GM18951 (cell line): ENCODE data around the gene MADD.
A peak's percentile ranks its signal among the peaks of the same experiment; 100 is the strongest.

Experiments
- POLR2A ChIP-seq: IDR thresholded peaks from 4 replicates; pipeline ENCODE4 v1.6.1; 2011; ENCODE audit warnings: mild to moderate bottlenecking; ENCODE audit not compliant: insufficient read length, insufficient read depth; ENCODE audit errors: extremely low read depth
- in situ Hi-C: fragments of 300-500 bp; cut with MboI; formaldehyde crosslinking; loops from one replicate; pipeline ENCODE4 v1.12.0; 2022; ENCODE audit warnings: low sequenced_read_pairs, mixed read lengths, inconsistent platforms; ENCODE audit not compliant: unreplicated experiment

MADD gene

DNA sequence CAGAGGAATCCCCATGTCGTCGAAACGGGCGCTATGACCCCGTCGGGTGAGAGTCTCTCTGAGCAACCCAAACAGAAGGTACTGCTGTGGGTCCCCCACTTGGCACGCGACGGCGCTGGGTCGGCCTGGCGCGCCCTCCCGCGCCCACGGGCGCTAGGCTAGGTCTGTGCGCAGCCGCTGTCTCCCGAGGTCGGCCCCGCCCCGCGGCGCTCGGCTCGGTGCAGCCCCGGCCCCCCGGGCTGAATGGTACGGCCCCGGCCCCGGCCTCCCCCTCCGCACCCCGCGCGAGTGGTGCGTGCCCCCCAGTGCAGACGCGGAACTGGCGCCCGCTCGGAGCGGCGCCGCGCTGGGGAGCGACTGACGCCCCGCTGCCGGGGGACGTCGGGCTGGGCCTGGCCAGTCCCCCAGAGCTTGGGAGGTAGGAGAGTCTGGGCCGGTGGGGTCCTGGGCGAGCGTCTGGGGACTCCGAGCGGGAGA lies at the start of gene MADD:
Gene MADD, plus strand, starts transcription at position 305 of the 477 bp plus-strand sequence.
- in situ Hi-C loops, result no loop called here
- peak; percentile 88 for TF ChIP-seq POLR2A

DNA sequence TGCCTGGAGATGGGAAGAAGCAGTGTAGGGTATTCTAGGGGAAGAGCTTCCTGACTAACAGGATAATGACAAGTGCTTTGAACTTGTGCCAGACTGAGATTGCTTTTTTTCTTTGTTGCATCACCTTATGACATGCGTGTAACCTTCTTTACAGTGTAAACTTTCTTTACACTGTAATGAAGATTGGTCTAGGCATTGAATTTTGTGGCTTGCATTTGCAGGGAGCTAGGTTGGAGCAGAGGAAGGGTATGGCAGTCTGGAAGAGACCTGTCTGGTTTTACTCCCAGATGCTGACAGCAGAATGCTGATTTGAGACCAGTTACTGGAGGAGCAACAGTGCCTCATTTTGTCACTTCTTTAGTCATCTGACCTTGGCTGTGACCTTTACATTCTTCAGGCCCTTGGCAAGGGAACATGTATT lies 49.5 kb upstream of the MADD start:
- TF ChIP-seq POLR2A, result no peak
- in situ Hi-C loops, result no loop called here

DNA sequence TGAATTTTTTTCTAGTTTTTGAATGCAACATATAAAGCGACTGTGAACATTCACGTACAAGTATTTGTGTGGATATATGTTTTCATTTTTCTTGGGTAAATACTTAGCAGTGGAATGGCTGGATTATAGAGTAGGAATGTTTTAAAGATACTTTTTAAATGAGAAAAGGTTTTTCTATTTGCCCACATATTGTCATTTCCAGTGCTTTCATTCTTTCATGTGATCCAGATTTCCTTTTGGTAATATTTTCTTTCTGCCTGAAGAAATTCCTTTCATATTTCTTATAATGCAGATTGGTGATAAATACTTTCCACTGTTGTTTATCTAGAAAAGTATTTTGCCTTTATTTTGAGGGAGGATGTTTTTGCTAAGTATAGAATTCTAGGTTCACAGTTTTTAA lies 47.2 kb upstream of the MADD start:
- in situ Hi-C loops, result no loop called here
- no peak for TF ChIP-seq POLR2A

DNA sequence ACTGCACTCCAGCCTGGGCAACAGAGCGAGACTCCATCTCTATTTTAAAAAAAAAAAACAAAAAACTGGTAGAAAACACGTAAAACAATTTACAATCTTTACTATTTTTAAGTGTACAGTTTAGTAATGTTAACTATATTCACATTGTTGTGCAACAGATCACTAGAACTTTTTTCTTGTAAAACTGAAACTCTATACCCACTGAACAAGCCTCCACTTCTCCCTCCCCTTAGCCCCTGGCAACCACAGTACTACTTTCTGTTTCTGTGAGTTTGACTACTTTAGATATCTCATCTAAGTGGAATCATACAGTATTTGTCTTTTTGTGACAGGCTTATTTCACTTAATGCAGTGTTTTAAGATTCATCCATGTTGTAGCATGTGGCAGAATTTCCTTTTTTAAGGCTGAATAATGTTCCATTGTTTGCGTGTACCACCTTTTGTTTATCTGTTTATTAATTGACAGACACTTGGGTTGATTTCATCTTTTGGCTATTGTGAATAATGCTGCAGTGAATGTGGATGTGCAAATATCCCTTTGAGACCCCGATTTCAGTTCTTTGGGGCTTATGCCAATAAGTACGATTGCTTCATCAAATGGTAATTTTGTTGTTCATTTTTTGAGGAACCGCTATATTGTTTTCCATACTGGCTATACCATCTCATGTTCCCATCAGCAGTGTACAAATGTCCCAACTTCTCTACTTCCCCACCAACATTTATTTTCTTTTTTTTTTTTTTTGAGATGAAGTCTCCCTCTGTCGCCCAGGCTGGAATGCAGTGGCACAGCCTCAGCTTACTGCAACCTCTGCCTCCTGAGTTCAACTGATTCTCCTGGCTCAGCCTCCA lies 44.2 kb upstream of the MADD start:
- in situ Hi-C loops, result no loop called here
- TF ChIP-seq POLR2A, result no peak

DNA sequence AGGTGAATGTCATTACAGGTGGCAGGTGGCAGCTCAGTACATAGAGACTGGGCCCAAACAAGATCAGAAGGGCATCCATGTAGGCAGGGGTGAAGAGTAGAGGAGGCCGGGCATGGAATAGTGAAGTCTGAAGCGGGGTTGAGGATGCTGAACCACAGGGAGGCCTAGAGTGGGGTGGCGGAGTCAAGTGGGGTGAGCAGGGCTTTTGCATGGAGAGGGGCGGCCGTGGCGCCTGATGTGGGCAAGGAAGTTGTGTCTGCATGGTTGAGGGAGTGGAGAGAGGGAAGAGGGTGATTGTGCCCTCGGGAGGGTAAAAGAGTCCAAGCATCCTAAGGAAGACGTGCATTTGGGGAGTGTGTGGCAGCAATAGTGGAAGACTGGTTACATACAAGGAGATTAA lies 40.8 kb upstream of the MADD start:
- TF ChIP-seq POLR2A, result no peak
- in situ Hi-C loops, result no loop called here

DNA sequence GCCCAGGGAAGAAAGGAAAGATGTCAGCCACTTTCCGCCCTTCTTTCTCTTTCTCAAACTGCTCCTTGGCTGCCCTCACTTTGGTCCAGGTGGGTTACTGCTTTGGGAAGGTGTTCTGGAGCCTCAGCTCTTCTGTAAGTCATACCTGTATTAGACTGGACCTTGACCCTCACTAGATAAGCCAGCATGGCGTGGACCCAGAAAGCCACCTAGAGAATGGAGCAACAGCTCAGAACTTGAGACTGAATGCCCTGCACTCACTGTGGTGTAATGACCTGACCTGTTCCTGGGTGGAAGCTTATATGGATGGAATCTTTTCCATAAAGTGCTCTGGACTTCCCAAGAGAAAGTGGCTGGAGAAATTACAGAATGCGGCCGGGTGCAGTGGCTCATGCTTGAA lies 36.9 kb upstream of the MADD start:
- TF ChIP-seq POLR2A, result no peak
- in situ Hi-C loops, result no loop called here

DNA sequence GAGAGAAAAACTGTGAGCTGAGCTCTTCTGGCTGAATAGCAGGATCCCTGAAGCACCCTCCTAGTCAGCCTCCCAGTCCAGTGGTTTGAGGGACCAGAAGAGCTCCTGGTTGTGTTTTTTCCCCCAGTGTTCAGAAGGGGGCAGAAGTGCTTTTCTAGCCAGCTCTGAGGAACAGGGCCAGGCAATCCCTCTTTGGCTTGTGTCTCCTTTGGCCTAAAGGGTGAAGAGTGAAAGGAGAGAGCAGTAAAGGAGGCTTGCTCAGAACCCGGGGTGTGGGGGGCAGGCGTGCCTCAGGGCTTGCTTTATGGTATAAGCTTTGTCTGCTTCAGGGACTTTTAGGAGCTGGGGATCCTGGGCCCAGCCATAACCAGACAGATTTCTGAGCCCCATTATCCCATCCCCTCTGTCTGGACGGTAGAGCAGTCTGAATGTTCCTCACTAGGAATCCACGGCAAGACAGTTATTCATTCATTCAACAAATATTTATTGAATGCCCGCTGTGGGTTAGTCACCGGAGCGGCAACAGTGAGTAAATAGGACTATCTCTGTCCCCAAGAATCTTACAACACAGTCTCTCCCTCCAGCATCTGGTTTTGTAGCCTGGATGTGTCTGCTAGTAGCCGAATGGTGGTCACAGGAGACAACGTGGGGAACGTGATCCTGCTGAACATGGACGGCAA lies 35.8 kb upstream of the MADD start:
- in situ Hi-C loops, result no loop called here
- TF ChIP-seq POLR2A, result no peak

DNA sequence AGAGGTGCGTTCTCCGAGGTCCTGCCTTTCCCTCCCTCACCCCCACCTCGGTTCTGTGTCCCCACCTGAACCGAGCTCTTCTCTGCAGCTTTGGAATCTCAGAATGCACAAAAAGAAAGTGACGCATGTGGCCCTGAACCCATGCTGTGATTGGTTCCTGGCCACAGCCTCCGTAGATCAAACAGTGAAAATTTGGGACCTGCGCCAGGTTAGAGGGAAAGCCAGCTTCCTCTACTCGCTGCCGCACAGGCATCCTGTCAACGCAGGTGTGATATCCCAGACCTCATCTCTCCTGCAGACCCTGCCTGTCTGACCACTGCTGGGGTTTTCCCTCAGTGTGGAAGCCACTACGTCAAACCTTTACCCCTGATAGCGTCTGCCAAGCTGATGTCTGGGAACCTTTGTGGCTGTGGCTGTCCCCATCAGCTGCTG lies 35.2 kb upstream of the MADD start:
- in situ Hi-C loops, result no loop called here
- no peak for TF ChIP-seq POLR2A

DNA sequence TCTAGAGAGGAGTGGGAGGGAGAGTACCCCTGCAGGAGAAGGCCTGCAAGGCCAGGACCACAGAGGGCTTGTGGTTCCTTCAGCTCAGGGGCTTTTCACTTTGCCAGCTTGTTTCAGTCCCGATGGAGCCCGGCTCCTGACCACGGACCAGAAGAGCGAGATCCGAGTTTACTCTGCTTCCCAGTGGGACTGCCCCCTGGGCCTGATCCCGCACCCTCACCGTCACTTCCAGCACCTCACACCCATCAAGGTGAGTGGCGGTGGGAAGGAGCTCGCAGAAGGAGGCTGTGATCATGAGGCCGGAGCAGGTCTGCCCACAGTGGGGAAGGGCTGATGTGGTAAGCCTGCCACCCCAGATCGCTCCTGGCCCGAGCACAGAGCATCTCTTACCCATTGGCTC lies 34.8 kb upstream of the MADD start:
- no peak for TF ChIP-seq POLR2A
- in situ Hi-C loops, result no loop called here

DNA sequence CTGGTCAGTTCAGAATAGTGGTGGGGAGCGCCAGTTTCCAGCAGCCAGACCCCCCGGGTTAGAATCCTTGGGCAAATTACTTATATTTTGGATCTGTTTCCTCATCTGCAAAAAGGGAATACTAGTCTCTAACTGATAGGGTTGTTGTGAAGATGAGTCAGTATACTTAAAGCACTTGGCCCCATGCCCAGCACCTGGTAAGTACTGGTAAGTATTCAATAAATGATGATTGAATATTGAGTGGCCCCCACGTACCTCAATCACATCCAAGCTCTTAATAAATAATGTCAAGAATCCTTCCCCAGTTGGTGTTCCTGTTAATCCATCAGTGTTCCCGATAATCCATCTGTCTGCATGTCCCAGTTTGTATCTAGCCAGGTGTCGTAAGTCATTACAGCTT lies 33.5 kb upstream of the MADD start:
- in situ Hi-C loops, result no loop called here
- TF ChIP-seq POLR2A, result no peak

DNA sequence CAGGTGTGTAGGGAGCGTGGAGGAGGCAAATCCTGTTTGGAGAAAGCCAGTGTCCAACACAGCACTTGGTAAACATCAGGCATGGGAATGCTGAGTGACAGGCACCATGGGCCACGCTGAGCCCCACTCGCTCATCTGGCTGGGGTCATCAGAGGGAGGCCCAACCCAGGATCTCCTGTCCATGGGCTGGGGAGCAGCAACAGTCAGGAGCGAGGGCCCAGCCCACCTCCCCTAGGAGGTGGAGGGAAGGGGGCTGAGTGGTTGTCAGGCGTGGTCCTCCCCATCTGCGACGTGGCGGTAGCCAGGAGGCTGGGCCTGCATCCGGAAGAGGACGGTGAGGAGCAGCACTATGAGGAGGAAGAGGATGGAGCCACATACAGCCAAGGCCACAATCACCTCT lies 30.1 kb upstream of the MADD start:
- no peak for TF ChIP-seq POLR2A
- in situ Hi-C loops, result no loop called here

DNA sequence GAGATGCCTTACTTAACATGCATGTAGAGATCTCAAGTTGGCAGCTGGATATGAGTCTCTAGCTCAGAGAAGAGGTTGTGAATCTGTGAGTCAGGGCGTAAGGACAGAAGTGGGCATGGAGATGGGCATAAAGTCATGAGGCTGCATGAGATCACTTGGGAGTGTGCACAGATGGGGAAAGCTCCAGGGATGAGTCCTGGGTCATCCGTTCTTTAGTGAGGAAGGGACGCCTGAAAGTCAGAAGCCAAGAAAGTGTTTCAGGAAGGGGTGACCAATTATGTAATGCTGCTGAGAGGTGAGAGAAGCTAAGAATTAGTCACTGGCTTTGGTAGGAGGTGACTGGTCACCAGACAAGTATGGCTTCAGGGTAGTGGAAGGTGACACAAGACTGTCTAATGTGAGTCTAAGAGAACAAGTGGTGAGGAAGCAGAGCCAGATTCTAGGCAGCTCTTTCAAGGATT lies 28.1 kb upstream of the MADD start:
- in situ Hi-C loops, result no loop called here
- no peak for TF ChIP-seq POLR2A

DNA sequence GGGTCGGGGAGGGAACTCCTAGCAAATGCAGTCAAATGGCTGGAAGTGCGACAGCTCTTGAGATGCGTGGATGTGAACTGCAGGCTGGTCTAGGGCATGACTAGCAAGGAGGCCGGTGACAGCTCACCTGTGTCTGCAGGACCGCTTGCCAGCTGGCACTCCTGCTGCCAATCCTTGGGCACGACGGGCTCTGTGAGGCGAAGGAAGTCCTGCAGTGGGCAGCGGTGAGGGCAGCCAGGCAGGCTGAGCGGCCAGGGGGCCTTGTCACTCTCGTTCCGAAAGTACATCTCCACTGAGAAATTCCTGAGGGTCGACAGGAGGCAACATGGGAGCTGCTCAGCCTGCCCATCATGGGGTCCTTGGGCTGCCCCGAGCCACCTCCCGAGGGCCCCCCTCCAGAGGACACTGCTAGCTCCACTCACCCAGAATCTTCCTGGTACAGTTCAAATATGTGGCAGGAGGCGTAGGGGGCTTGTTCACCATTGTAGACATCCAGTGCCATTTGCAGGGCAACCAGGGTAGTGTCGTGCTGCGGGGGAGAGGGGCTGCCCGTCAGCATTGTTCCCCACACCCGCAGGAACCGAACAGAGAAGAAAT lies 27.2 kb upstream of the MADD start:
- in situ Hi-C loops, result no loop called here

DNA sequence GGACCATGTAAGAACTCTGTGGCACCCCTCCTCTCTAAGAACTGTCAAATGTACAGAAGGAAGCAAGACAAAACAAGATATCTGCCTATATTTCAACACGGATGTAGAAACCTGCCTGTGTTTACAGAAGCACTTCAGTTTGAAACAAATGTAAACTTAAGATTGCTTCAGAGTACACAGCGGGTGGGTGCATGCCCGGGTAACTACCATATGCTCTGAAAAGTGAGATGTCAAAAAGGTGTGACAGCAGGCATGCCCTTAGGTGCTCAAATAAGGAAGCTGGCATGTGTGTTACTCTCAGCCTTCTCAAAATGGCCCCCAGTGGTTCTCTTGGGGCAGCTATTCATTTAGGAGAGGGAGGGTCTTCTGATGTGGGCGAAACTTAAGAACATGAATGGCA lies 26.5 kb upstream of the MADD start:
- in situ Hi-C loops, result no loop called here
- no peak for TF ChIP-seq POLR2A

More for the DNA sequence above, 27.2 kb upstream of the MADD start:
- TF ChIP-seq POLR2A, result peak; percentile 21
